WTC11 (cell line): Measurements from ENCODE around the gene PDXP. TPM values are rescaled to one million over a fixed set of nuclear protein-coding genes. Genes with fewer than 3 reads are reported as not detected.

Source experiments
- ATAC-seq: fragments of 200-7000 bp; cut with Tn5 transposase; 2 replicates; pipeline ENCODE4 v1.10.0; 2021; ENCODE audit warnings: mild to moderate bottlenecking, moderate library complexity
- CTCF ChIA-PET: fragments of 300-600 bp; sonication (Branson Sonifier 250); formaldehyde crosslinking; loops from one replicate; lab custom pipeline; 2021; ENCODE audit warnings: antibody characterized with exemption; lab: Charles Lee
- POLR2A ChIA-PET: fragments of 350-600 bp; sonication (Branson Sonifier 250); formaldehyde crosslinking; loops from one replicate; lab custom pipeline; 2021; ENCODE audit warnings: antibody characterized with exemption; lab: Charles Lee
- DNase-seq: peaks from one replicate; pipeline ENCODE4 v3.0.0; 2021; ENCODE audit warnings: low spot score
- H3K27ac Mint-ChIP-seq: 2 replicates; pipeline ENCODE4 v1.8.0; 2021; ENCODE audit warnings: mixed read lengths
- H3K27me3 Mint-ChIP-seq: 2 replicates; pipeline ENCODE4 v1.8.0; 2021; ENCODE audit warnings: low read depth, mild to moderate bottlenecking, moderate library complexity, mixed read lengths
- H3K36me3 Mint-ChIP-seq: 2 replicates; pipeline ENCODE4 v1.8.0; 2021; ENCODE audit warnings: mixed read lengths
- H3K4me1 Mint-ChIP-seq: 2 replicates; pipeline ENCODE4 v1.8.0; 2022; ENCODE audit warnings: mixed read lengths
- H3K4me3 Mint-ChIP-seq: 2 replicates; pipeline ENCODE4 v1.8.0; 2021; ENCODE audit warnings: mild to moderate bottlenecking, moderate library complexity, mixed read lengths
- H3K9me3 Mint-ChIP-seq: 2 replicates; pipeline ENCODE4 v1.8.0; 2021; ENCODE audit warnings: mixed read lengths
- ATF1 ChIP-seq: sonication (generic); formaldehyde crosslinking; IDR thresholded peaks from 2 replicates; pipeline ENCODE4 v1.8.1; 2023; ENCODE audit warnings: mild to moderate bottlenecking, moderate library complexity, missing genetic modification reagents
- ATF2 ChIP-seq: sonication (generic); formaldehyde crosslinking; IDR thresholded peaks from 2 replicates; pipeline ENCODE4 v1.8.1; 2022; ENCODE audit warnings: low read depth, missing genetic modification reagents, borderline replicate concordance
- CREB1 ChIP-seq: sonication (generic); formaldehyde crosslinking; IDR thresholded peaks from 2 replicates; pipeline ENCODE4 v1.8.0; 2023; ENCODE audit warnings: mild to moderate bottlenecking, missing genetic modification reagents
- E2F1 ChIP-seq: sonication (generic); formaldehyde crosslinking; IDR thresholded peaks from 2 replicates; pipeline ENCODE4 v1.8.0; 2022; ENCODE audit warnings: mild to moderate bottlenecking, missing genetic modification reagents
- E2F5 ChIP-seq: sonication (generic); formaldehyde crosslinking; IDR thresholded peaks from 2 replicates; pipeline ENCODE4 v1.8.1; 2022; ENCODE audit warnings: mild to moderate bottlenecking, moderate library complexity, missing genetic modification reagents
- FOXK1 ChIP-seq: sonication (generic); formaldehyde crosslinking; IDR thresholded peaks from 2 replicates; pipeline ENCODE4 v1.8.0; 2022; ENCODE audit warnings: mild to moderate bottlenecking, moderate library complexity, missing genetic modification reagents
- FOXP1 ChIP-seq: sonication (generic); formaldehyde crosslinking; IDR thresholded peaks from 2 replicates; pipeline ENCODE4 v1.8.0; 2022; ENCODE audit warnings: missing genetic modification reagents, mild to moderate bottlenecking, moderate library complexity, borderline replicate concordance
- GABPB1 ChIP-seq: sonication (generic); formaldehyde crosslinking; IDR thresholded peaks from 2 replicates; pipeline ENCODE4 v1.8.1; 2023; ENCODE audit warnings: mild to moderate bottlenecking, missing genetic modification reagents
- MAX ChIP-seq: sonication (generic); formaldehyde crosslinking; IDR thresholded peaks from 2 replicates; pipeline ENCODE4 v1.8.0; 2022; ENCODE audit warnings: mild to moderate bottlenecking, missing genetic modification reagents
- MLX ChIP-seq: sonication (generic); formaldehyde crosslinking; IDR thresholded peaks from 2 replicates; pipeline ENCODE4 v1.8.1; 2023; ENCODE audit warnings: mild to moderate bottlenecking, missing genetic modification reagents, moderate library complexity
- MYBL2 ChIP-seq: sonication (generic); formaldehyde crosslinking; IDR thresholded peaks from 2 replicates; pipeline ENCODE4 v1.8.1; 2023; ENCODE audit warnings: mild to moderate bottlenecking, moderate library complexity, missing genetic modification reagents
- NFE2L1 ChIP-seq: sonication (generic); formaldehyde crosslinking; IDR thresholded peaks from 2 replicates; pipeline ENCODE4 v1.8.1; 2023; ENCODE audit warnings: missing genetic modification reagents
- SP1 ChIP-seq: sonication (generic); formaldehyde crosslinking; conservative IDR thresholded peaks from 2 replicates; pipeline ENCODE4 v1.8.1; 2022; ENCODE audit warnings: missing genetic modification reagents
- USF1 ChIP-seq: sonication (generic); formaldehyde crosslinking; IDR thresholded peaks from 2 replicates; pipeline ENCODE4 v1.8.0; 2022; ENCODE audit warnings: mild to moderate bottlenecking, missing genetic modification reagents
- ZBTB21 ChIP-seq: sonication (generic); formaldehyde crosslinking; IDR thresholded peaks from 2 replicates; pipeline ENCODE4 v1.8.1; 2023; ENCODE audit warnings: mild to moderate bottlenecking, missing genetic modification reagents, borderline replicate concordance
- ZBTB43 ChIP-seq: sonication (generic); formaldehyde crosslinking; IDR thresholded peaks from 2 replicates; pipeline ENCODE4 v1.8.1; 2023; ENCODE audit warnings: mild to moderate bottlenecking, missing genetic modification reagents
- ZNF232 ChIP-seq: sonication (generic); formaldehyde crosslinking; IDR thresholded peaks from 2 replicates; pipeline ENCODE4 v1.8.0; 2022; ENCODE audit warnings: mild to moderate bottlenecking, missing genetic modification reagents
- ZNF281 ChIP-seq: sonication (generic); formaldehyde crosslinking; IDR thresholded peaks from 2 replicates; pipeline ENCODE4 v1.8.0; 2023; ENCODE audit warnings: mild to moderate bottlenecking, missing genetic modification reagents
- total RNA-seq: library from RNA; stranded (reverse); gene quantifications from 3 replicates; pipeline ENCODE4 v1.2.3, GENCODE V29; 2021

PDXP gene
- total RNA-seq, 1 experiment from 2014 or later, result 36.1 TPM

GRCh38 chr22:37676736-37677492, 18.4 kb downstream of the PDXP start:
- H3K27ac Mint-ChIP-seq, result peak overlapping the region; percentile 84
- POLR2A ChIA-PET, result interaction anchor here (1.0 to 1.5 kb wide), 4 partner anchors 9 to 69 kb away, joined by 3 to 5 read pairs (median 4); partner anchors contain the start of genes GGA1 and PDXP

More at GRCh38 chr22:37676736-37677492, 18.4 kb downstream of the PDXP start:
- ATAC-seq (peak; percentile 74), DNase-seq (peak; percentile 86)
- Mint-ChIP-seq H3K9me3 (no peaks in the 10 kb centered on the region), H3K27me3 (peaks cover 18% of the 10 kb centered on the region), H3K4me1 (peaks cover 13% of the 10 kb centered on the region), H3K36me3 (no peaks in the 10 kb centered on the region), H3K4me3 (peak overlapping the region; percentile 72)
- TF ChIP-seq SP1 (CRISPR knock-in tag) (peak; percentile 66), MYBL2 (CRISPR knock-in tag) (no peak), MAX (CRISPR knock-in tag) (peak; percentile 95), FOXK1 (CRISPR knock-in tag) (peak; percentile 70; the same call in 1 of the 2 replicates), E2F1 (CRISPR knock-in tag) (peak; percentile 53; the same call in 1 of the 2 replicates), ZBTB21 (0 out of 2 replicates have a peak, but pooled peaks have one; percentile 36), E2F5 (CRISPR knock-in tag) (0 out of 2 replicates have a peak, but pooled peaks have one; percentile 36), ZNF232 (CRISPR knock-in tag) (peak; percentile 80; the same call in 1 of the 2 replicates), ZBTB43 (CRISPR knock-in tag) (no peak), GABPB1 (CRISPR knock-in tag) (0 out of 2 replicates have a peak, but pooled peaks have one; percentile 9), ATF2 (no peak), CREB1 (CRISPR knock-in tag) (0 out of 2 replicates have a peak, but pooled peaks have one; percentile 69), ZNF281 (CRISPR knock-in tag) (0 out of 2 replicates have a peak, but pooled peaks have one; percentile 84), ATF1 (CRISPR knock-in tag) (no peak), FOXP1 (CRISPR knock-in tag) (peak; percentile 64; the same call in 1 of the 2 replicates), USF1 (CRISPR knock-in tag) (peak; percentile 53; the same call in 1 of the 2 replicates), MLX (CRISPR knock-in tag) (no peak), NFE2L1 (CRISPR knock-in tag) (peak; percentile 83; the same call in 1 of the 2 replicates)
- CTCF ChIA-PET, result interaction anchor here (0.5 to 6.8 kb wide), 9 partner anchors 9 to 141 kb away, joined by 3 to 51 read pairs (median 3); partner anchors contain the start of genes GGA1 and PDXP
